Hepatocyte (in vitro differentiated cells): ENCODE data around the gene GYG1.
A peak's percentile ranks its signal among the peaks of the same experiment; 100 is the strongest.

Experiments
- CTCF ChIP-seq: fragments of 200-600 bp; sonication (generic); IDR thresholded peaks from 2 replicates; pipeline ENCODE4 v1.5.1; 2016; ENCODE audit warnings: antibody characterized with exemption, mild to moderate bottlenecking; ENCODE audit not compliant: poor library complexity
- EZH2phosphoT487 ChIP-seq: fragments of 200-600 bp; sonication (generic); IDR thresholded peaks from one replicate; pipeline ENCODE4 v1.6.1; 2018; ENCODE audit warnings: antibody characterized with exemption, mild to moderate bottlenecking, low read depth, moderate library complexity; ENCODE audit not compliant: unreplicated experiment, severe bottlenecking

- TF ChIP-seq CTCF, result peak; percentile 64
- TF ChIP-seq EZH2phosphoT487, result no peak
Observed at GRCh38 chr3:148955544-148956346, 35.6 kb upstream of the GYG1 start.
